Endothelial cell of umbilical vein (primary cell): ENCODE results near the gene DOCK1. TPM values are rescaled to one million over a fixed set of nuclear protein-coding genes. Genes with fewer than 3 reads are reported as not detected.

Experiments used
- BruUV-seq: library from RNA; stranded (reverse); fragments of 400-500 nt; replicated peaks from 2 replicates; lab custom pipeline; 2021; lab: Mats Ljungman, UMichigan
- CTCF ChIA-PET: fragments of 300-600, 350-600 bp; sonication (Branson Sonifier 250); formaldehyde crosslinking; loops from one replicate; lab custom pipeline; 2021; ENCODE audit warnings: antibody characterized with exemption, inconsistent platforms; lab: Charles Lee
- POLR2A ChIA-PET: fragments of 300-600, 350-600 bp; sonication (Branson Sonifier 250); formaldehyde crosslinking; loops from one replicate; lab custom pipeline; 2021; ENCODE audit warnings: antibody characterized with exemption, inconsistent platforms; lab: Charles Lee
- DNase-seq: peaks from one replicate; pipeline ENCODE4 v3.0.0-alpha.2; 2011; ENCODE audit warnings: low read depth, low spot score
- FAIRE-seq: peaks from 2 replicates; lab custom pipeline; 2011; peaks lifted over from hg19 to GRCh38; lab: Jason Lieb, UNC
- H2AFZ ChIP-seq: 2 replicates; pipeline ENCODE4 v1.6.0; 2012; ENCODE audit warnings: low read depth, low read length, control low read depth, inconsistent platforms
- H3K27ac ChIP-seq: 2 replicates; pipeline ENCODE4 v1.5.1; 2011; ENCODE audit warnings: low read depth, mild to moderate bottlenecking, control low read depth, low read length, moderate library complexity; ENCODE audit not compliant: insufficient read depth
- H3K27me3 ChIP-seq, 2 experiments: 2 replicates each; pipeline versions ENCODE4 v1.6.0 to v1.6.1; 2011; ENCODE audit warnings: low read length in 2 of 2, mixed read lengths in 1 of 2; ENCODE audit not compliant: control insufficient read depth in 2 of 2, insufficient read depth in 2 of 2
- H3K36me3 ChIP-seq, 2 experiments: 2 replicates in 1 of 2; 3 replicates in 1 of 2; pipeline ENCODE4 v1.5.1; 2011; ENCODE audit warnings: low read length in 2 of 2, mild to moderate bottlenecking in 1 of 2, moderate library complexity in 1 of 2; ENCODE audit not compliant: control insufficient read depth in 2 of 2, insufficient read depth in 2 of 2; ENCODE audit errors: extremely low read depth in 1 of 2
- H3K4me1 ChIP-seq: 3 replicates; pipeline ENCODE4 v1.5.1; 2011; ENCODE audit warnings: mild to moderate bottlenecking, low read length; ENCODE audit not compliant: control insufficient read depth, insufficient read depth; ENCODE audit errors: extremely low read depth
- H3K4me2 ChIP-seq: 2 replicates; pipeline ENCODE4 v1.6.1; 2011; ENCODE audit warnings: low read length, control low read depth, mixed read lengths; ENCODE audit not compliant: insufficient read depth
- H3K4me3 ChIP-seq, 3 experiments: fragments of 200-600 bp in 1 of 3; sonication (generic), shearing (Covaris generic) in 1 of 3; replicated peaks in 1 of 3; 2 replicates each; pipeline ENCODE4 v1.5.1; 2011 to 2016; ENCODE audit warnings: control low read depth in 3 of 3, low read length in 3 of 3, mild to moderate bottlenecking in 2 of 3, inconsistent platforms in 1 of 3, low read depth in 1 of 3, moderate library complexity in 1 of 3; ENCODE audit not compliant: insufficient read depth in 1 of 3
- H3K79me2 ChIP-seq: 2 replicates; pipeline ENCODE4 v1.6.0; 2012; ENCODE audit warnings: low read length, inconsistent platforms; ENCODE audit not compliant: control insufficient read depth, insufficient read depth
- H3K9ac ChIP-seq: replicated peaks from 2 replicates; pipeline ENCODE3; 2011; ENCODE audit warnings: low read length, control low read depth; ENCODE audit not compliant: insufficient read depth; ENCODE audit errors: extremely low read depth
- H3K9me1 ChIP-seq: replicated peaks from 3 replicates; pipeline ENCODE4 v1.6.0; 2011; ENCODE audit warnings: mild to moderate bottlenecking, low read length; ENCODE audit not compliant: control insufficient read depth, insufficient read depth; ENCODE audit errors: extremely low read depth
- H3K9me3 ChIP-seq: replicated peaks from 2 replicates; pipeline ENCODE4 v1.5.1; 2012; ENCODE audit warnings: low read length, inconsistent platforms; ENCODE audit not compliant: control insufficient read depth, insufficient read depth
- H4K20me1 ChIP-seq: replicated peaks from 2 replicates; pipeline ENCODE3; 2011; ENCODE audit warnings: mild to moderate bottlenecking, low read length; ENCODE audit not compliant: control insufficient read depth, insufficient read depth; ENCODE audit errors: extremely low read depth
- CTCF ChIP-seq, 2 donors: IDR thresholded peaks; 1 replicate in 1 of 2; 2 replicates in 1 of 2; pipeline ENCODE4 v1.5.1; 2011; ENCODE audit warnings: low read length in 2 of 2, mild to moderate bottlenecking in 2 of 2, moderate library complexity in 2 of 2, control low read depth in 1 of 2, inconsistent platforms in 1 of 2, low read depth in 1 of 2; ENCODE audit not compliant: insufficient read depth in 1 of 2; ENCODE audit errors: extremely low read depth in 1 of 2
- EZH2 ChIP-seq: IDR thresholded peaks from 2 replicates; pipeline ENCODE4 v1.6.1; 2012; ENCODE audit warnings: borderline replicate concordance, low read depth, mild to moderate bottlenecking, moderate library complexity, low read length, inconsistent platforms; ENCODE audit not compliant: severe bottlenecking
- FOS ChIP-seq: IDR thresholded peaks from 2 replicates; pipeline ENCODE4 v1.6.1; 2011; ENCODE audit warnings: mild to moderate bottlenecking, low read length, moderate library complexity, borderline replicate concordance; ENCODE audit not compliant: insufficient read depth
- GATA2 ChIP-seq: IDR thresholded peaks from 2 replicates; pipeline ENCODE4 v1.7.0; 2011; ENCODE audit warnings: low read depth, mild to moderate bottlenecking, moderate library complexity, mixed read lengths, low read length; ENCODE audit not compliant: insufficient read length, insufficient read depth
- JUN ChIP-seq: IDR thresholded peaks from 2 replicates; pipeline ENCODE4 v1.6.1; 2011; ENCODE audit warnings: borderline replicate concordance, low read depth; ENCODE audit not compliant: insufficient read length, insufficient read depth
- MYC ChIP-seq: IDR thresholded peaks from one replicate; pipeline ENCODE4 v1.6.1; 2011; ENCODE audit warnings: mild to moderate bottlenecking, low read depth, low read length
- POLR2A ChIP-seq: IDR thresholded peaks from 2 replicates; pipeline ENCODE4 v1.6.1; 2012; ENCODE audit warnings: low read depth, mild to moderate bottlenecking, control low read depth, low read length
- POLR2AphosphoS5 ChIP-seq: IDR thresholded peaks from 2 replicates; pipeline ENCODE4 v1.6.1; 2012; ENCODE audit warnings: low read depth, mild to moderate bottlenecking, control low read depth, low read length, moderate library complexity; ENCODE audit not compliant: insufficient read depth
- dilution Hi-C: fragments of 300-500 bp; cut with MboI; formaldehyde crosslinking; loops from one replicate; pipeline ENCODE4 v1.15.0; 2019; ENCODE audit warnings: low sequenced_read_pairs; ENCODE audit not compliant: extremely low pct_ligation_motif_present
- intact Hi-C: fragments of 100-400 bp; cut with micrococcal nuclease; formaldehyde crosslinking; loops from one replicate; pipeline ENCODE4 v1.10.0; 2022
- polyA plus RNA-seq, 4 experiments: library from polyadenylated mRNA; depleted of rRNA in 3 of 4; stranded (reverse) in 3 of 4; unstranded in 1 of 4; fragments of >200 nt; gene quantifications; 2 replicates each; pipeline versions ENCODE4 v1.2.1 to v1.2.3, GENCODE V29; 2011 to 2012; ENCODE audit warnings: missing spikeins in 1 of 4
- total RNA-seq: library from RNA; stranded (reverse); gene quantifications from 2 replicates; pipeline ENCODE4 v1.2.3, GENCODE V29; 2021
- TF ChIP-seq, protein P1 (sequence below): IDR thresholded peaks from 2 replicates; pipeline ENCODE4 v1.6.1; 2011; ENCODE audit not compliant: insufficient read depth, insufficient read length

DOCK1 gene
- total and polyA plus RNA-seq, 2 donors (not counting 3 experiments of a cell fraction or from before 2014, with no cell fraction given) = 22.5 to 83.1 TPM

GRCh38 chr10:126919426-126919825 is 14.2 kb downstream of the DOCK1 start:
- intact Hi-C loops = no loop called here
- no peak for FAIRE-seq
- Histone ChIP-seq H3K4me3 (no peak overlapping the region), H3K4me1 (peaks cover 3% of the 10 kb centered on the region), H3K27me3 (no peaks in the 10 kb centered on the region), H3K36me3 (no peaks in the 10 kb centered on the region), H3K9me3 (no peaks in the 10 kb centered on the region), H3K9ac (no peak overlapping the region), H3K9me1 (peaks cover 3% of the 10 kb centered on the region), H3K27ac (no peak overlapping the region), H2AFZ (no peak overlapping the region), H3K4me2 (no peak overlapping the region), H3K79me2 (peaks cover 79% of the 10 kb centered on the region), H4K20me1 (peaks cover 7% of the 10 kb centered on the region)
- dilution Hi-C loops = no loop called here
- ChIA-PET CTCF (interaction anchor here (0.5 kb wide), 1 partner anchor 513 kb away, joined by 4 read pairs; no protein-coding TSS in a partner anchor), POLR2A (no interaction called here)
- TF ChIP-seq POLR2AphosphoS5 (no peak), FOS (no peak), POLR2A (no peak), MYC (no peak), GATA2 (no peak), CTCF (IDR thresholded peaks at IDR 0.05; ENCODE audit: extremely low read depth in 1 of 2, insufficient read depth in 1 of 2, low read depth in 1 of 2, low read length in 2 of 2) (no peak), JUN (no peak), EZH2 (no peak)
- TF ChIP-seq, protein P1, sequence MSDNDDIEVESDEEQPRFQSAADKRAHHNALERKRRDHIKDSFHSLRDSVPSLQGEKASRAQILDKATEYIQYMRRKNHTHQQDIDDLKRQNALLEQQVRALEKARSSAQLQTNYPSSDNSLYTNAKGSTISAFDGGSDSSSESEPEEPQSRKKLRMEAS = no peak
- BruUV-seq = no TSS peak
- DNase-seq = peak; percentile 56
